HG02840 (cell line): Measurements from ENCODE around the gene PLSCR3.

ENCODE experiments used
- ATAC-seq: cut with Tn5 transposase; IDR thresholded peaks from one replicate; pipeline ENCODE4 v1.9.1; 2021; ENCODE audit warnings: mild to moderate bottlenecking, moderate library complexity, moderate number of reproducible peaks; ENCODE audit not compliant: unreplicated experiment, low FRiP score

PLSCR3 gene

DNA sequence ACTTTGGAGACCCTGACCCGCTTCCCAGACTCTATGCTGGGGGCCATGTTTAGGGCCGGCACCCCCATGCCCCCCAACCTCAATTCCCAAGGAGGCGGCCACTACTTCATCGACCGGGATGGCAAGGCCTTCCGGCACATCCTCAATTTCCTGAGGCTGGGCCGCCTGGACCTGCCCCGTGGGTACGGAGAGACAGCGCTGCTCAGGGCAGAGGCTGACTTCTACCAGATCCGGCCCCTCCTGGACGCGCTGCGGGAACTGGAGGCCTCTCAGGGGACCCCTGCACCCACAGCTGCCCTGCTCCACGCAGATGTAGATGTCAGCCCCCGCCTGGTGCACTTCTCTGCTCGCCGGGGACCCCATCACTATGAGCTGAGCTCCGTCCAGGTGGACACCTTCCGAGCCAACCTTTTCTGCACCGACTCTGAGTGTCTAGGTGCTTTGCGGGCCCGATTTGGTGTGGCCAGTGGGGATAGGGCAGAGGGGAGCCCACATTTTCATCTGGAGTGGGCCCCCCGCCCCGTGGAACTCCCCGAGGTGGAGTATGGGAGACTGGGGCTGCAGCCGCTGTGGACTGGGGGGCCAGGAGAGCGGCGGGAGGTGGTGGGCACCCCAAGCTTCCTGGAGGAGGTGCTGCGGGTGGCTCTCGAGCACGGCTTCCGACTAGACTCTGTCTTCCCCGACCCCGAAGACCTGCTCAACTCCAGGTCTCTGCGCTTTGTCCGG is 41.3 kb downstream of the PLSCR3 start:
- ATAC-seq, result no peak

DNA sequence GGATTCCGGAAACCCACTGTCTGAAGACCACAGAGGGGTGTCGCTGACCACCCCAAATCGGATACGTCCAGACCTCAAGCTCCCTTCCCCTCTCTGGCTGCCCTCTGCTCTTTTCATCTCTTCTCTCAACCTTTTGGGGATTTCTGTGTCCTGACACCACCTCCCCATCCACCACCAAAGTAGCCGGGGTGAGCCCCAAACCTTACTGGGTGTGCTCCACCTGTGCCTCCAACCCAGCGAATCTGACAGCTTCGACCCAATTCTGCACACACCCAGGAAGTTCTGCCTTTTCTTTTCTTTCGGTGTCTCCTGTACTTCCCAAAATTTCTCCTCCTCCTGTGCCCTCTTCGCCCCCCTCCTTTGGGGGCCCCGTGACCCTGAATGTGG is 41.8 kb downstream of the PLSCR3 start:
- no peak for ATAC-seq

DNA sequence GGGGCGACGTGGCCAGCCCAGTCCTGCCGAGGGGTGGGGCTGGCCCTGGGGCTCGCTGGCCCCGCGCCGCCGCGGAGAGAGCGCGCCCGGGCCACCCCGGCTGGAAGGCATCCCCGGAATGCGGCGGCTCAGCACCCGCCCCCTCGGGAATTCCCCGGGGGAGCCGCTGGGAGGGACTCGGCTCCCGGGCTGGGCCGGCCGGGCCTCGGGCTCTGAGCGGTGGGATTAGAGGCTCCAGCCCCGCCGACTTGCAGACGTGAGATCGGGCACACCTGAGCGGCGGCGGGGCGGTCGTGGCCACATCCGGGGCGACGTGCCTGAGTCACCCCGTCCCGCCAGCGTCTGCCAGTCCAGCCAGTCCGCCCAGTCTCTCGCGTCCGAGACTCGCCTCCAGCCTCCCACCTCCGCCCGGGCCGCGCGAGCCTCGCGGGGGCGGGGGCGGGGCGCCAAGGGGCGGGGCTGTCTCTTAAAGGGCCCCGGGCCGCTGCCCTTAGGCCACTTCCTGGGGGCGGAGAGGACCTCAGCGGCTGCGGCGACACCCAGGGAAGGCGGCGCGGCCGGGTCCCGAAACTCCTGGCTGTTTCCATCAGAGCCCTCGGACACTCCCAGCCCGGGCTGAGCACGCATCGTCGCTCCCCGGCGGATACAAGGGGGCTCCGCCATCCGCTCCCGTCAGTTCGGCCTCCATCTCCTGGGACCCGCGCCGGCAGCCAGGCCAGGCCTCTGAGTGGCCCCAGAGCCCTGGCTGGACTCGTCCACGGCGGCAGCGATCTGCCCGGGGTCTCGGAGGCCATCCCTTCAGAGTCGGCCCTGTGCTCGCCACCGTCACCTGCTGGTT is 42.4 kb downstream of the PLSCR3 start, which contains the start of gene KCTD11:
KCTD11 (plus strand) TSS at position 498 of the 838 bp plus-strand sequence.
- peak; percentile 60 for ATAC-seq

DNA sequence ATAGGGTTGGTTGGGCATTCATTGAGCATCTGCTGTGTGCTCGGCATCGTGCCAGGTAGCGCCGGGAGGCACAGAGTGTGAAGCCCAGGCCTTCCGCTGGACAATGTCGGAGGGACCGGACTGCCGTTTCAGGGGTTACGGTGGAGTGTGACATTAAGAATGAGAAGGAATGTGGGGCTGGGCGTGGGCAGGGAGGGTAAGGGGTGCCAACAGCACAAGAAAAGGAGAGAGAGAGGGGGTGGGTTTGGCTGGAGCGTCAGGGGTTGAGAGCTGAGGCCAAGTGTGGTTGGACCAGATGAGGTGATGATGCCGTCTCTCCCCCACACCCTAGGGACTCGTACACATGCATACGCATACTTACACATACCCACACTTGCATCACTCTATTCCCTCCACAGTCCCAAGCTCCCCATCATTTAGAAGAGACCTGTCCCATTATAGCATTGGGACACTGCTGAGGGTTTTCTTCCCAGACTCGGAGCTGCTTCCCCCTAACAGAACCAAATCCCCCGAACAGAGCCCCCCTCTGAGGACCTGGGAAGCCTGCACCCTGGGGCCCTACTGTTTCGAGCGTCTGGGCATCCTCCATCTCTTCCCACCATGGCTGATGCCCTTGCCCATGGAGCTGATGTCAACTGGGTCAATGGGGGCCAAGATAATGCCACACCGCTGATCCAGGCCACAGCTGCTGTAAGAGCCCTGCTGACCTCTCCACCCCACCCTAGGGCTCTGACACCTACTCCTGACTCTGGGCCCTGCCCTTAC is 45.7 kb downstream of the PLSCR3 start:
- no peak for ATAC-seq

DNA sequence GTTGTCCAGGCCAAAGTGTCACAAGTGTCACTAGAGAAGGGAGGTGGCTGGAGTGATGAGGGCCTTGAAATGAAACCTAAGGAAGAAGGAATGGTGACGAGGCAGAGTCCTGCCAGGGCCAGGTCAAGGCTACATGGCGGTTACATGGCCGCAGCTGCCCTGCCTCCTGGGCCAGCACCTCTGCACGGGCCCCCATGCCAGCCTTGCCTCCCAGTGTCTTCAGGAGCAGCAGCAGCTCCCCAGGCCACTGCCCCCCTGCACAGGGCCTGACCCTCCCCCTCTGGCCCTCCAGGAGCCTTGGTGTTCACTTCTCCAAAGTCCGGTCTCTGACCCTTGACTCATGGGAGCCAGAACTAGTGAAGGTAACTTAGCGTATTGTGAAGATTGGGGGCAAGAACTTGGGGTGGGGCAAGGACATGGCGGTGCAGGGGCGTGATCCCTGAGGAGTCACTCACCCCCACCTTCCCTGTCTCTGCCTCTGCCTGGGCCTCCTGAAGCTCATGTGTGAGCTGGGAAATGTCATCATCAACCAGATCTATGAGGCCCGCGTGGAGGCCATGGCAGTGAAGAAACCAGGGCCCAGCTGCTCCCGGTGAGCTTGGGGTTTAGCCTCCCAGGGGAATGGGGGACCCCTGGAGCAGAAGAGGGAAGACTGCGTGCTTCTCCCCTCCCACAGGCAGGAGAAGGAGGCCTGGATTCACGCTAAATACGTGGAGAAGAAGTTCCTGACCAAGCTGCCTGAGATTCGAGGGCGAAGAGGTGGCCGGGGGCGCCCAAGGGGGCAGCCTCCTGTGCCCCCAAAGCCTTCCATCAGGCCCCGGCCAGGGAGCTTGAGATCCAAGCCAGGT is 46.5 kb downstream of the PLSCR3 start:
- ATAC-seq, result no peak

DNA sequence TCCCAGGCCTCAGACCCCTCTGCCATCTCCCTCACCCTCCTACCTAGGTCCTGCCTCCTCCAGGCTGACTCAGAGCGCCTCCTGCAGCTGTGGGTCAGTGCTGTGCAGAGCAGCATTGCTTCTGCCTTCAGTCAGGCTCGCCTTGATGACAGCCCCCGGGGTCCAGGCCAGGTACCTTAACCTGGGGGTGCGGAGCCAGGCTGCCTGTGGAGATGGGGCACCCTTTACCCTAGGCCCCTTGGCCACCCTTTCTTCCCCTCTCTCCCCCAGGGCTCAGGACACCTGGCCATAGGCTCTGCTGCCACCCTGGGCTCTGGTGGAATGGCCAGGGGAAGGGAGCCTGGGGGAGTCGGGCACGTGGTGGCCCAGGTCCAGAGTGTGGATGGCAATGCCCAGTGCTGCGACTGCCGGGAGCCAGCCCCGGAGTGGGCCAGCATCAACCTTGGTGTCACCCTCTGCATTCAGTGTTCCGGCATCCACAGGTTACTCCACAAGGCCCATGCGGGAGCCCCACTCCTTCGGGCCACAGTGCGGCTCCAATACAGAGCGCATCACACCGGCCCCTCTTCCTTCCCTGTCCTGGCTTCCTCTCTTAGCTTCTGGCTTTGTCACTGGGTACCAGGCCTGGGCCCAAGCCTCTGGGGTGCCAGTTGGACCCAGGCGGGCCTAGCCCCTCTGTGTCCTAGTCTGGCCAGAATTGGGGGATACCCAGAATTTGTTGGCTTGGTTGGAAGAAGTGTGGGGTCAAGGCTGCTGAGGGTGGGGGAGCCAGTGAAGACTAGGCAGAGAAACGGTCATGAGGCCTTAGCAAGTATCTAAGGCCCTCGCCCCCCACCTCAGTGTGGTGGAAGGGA is 47.3 kb downstream of the PLSCR3 start:
- no peak for ATAC-seq

DNA sequence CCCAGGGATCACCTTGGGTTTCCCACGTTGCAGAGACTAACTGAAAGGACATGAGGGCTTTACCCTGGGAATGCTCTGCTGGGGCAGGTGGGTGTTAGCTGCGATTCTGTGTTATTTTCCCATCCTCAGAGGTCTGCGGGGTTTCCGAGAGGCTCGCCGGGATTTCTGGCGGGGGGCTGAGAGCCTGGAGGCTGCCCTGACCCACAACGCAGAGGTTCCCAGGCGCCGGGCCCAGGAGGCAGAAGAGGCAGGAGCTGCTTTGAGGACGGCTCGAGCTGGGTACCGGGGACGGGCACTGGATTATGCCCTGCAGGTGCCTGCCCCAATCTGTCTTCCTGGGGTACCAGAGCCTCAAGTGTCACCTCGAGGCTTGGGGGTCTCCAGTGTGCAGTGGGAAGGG is 51.1 kb downstream of the PLSCR3 start:
- no peak for ATAC-seq

DNA sequence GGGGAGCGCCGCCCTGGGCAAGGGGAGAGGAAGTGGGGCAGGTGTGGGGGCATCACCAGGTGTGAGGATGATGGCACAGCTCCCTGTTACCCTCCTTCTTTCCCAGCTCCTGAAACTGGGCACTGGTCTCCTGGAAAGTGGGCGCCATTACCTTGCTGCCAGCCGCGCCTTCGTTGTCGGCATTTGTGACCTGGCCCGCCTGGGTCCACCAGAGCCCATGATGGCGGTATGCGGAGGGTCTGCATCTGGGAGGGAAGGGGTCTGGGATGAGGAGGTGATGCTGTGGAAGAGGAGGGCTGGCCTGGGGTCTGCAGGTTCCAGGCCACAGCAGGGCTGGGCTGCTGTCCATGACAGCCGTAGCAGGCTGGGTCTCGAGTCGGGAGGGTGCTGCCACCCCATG is 52.5 kb downstream of the PLSCR3 start:
- ATAC-seq, result no peak

DNA sequence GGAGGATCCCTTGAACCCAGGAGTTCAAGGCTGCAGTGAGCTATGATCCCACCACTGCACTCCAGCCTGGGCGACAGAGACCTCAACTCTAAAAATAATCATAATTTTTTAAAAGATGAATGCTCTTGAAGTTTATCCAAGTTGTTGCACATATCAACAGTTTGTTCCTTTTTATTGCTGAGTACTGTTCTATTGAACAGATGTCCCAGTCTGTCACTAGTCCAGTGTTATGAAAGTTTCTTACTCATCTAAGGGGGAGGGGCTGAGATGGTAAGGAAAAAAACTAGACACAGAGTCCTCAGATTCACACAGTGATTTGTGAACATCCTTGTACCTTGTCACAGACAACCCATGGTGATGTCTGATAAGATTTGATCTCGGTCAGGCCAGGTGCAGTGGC is 54.1 kb downstream of the PLSCR3 start:
- ATAC-seq, result no peak
